ENCODE measurements around the gene CWH43. TPM values are rescaled to one million over a fixed set of nuclear protein-coding genes. Genes with fewer than 3 reads are reported as not detected.

The CWH43 gene
- total and polyA plus RNA-seq, 10 of the 15 experiments (the other 5 are each of a cell fraction or from before 2014, with no cell fraction given) = not detected

DNA sequence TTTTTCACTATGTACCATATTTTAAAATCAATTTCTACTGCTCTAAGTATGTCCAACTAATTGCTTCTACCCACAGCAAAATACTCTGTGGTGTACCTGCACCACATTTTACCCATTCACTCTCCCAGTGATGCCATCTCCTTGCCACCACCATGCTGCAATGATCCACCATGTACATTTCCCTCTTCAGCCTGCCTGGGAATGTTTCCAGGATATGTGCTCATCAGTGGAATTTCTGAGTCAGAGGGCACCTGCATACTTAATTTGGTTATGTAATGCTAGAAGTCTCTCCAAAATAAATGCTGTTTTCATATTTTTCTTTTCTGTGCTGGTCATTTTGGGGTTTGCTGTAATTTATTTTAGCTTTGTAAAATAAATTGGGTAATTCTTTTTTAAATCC is 46.3 kb upstream of the CWH43 start:
- Histone ChIP-seq H3K4me3 (no peak overlapping the region), H3K36me3 (ENCODE audit: control insufficient read depth in 2 of 2, insufficient read depth in 2 of 2, low read length in 1 of 2) (no peaks in the 10 kb centered on the region), H3K27ac (ENCODE audit: control insufficient read depth, insufficient read depth) (no peak overlapping the region), H3K79me2 (ENCODE audit: control insufficient read depth, insufficient read depth, low read length) (no peaks in the 10 kb centered on the region), H2AFZ (ENCODE audit: control insufficient read depth, low read depth, low read length) (no peak overlapping the region), H4K20me1 (ENCODE audit: control insufficient read depth, insufficient read depth) (no peaks in the 10 kb centered on the region), H3K4me1 (ENCODE audit: control insufficient read depth, insufficient read depth, low read length) (no peaks in the 10 kb centered on the region), H3K4me2 (ENCODE audit: control insufficient read depth, insufficient read depth) (no peak overlapping the region), H3K27me3 (replicated peaks in 1 of 2; ENCODE audit: control insufficient read depth in 2 of 2, insufficient read depth in 2 of 2, low read length in 1 of 2) (no peaks in the 10 kb centered on the region), H3K9me3 (replicated peaks; ENCODE audit: control insufficient read depth, insufficient read depth, low read length) (no peaks in the 10 kb centered on the region; the same call in 2 of the 3 replicates), H3K9ac (ENCODE audit: control insufficient read depth, insufficient read depth, low read length) (no peak overlapping the region)
- POLR2A ChIA-PET = no interaction called here
- intact Hi-C loops (cut with micrococcal nuclease; ENCODE audit: unreplicated experiment) (no loop called here), in situ Hi-C loops (cut with MboI) (no loop called here)
- RAD21 ChIA-PET (ENCODE audit: unreplicated experiment) = no interaction called here
- DNase-seq (ENCODE audit: low read depth, low spot score) (no peak), ATAC-seq (no peak), FAIRE-seq (no peak)
- TF ChIP-seq STAT1 (conservative IDR thresholded peaks at IDR 0.05) (no peak), ATF3 (IDR thresholded peaks at IDR 0.05; ENCODE audit: borderline replicate concordance, extremely low read depth, low read depth, low read length) (no peak), EP300 (IDR thresholded peaks at IDR 0.05; ENCODE audit: borderline replicate concordance in 1 of 2, control insufficient read depth in 1 of 2, low read depth in 2 of 2, low read length in 2 of 2) (no peak), E2F4 (IDR thresholded peaks at IDR 0.05; ENCODE audit: low read depth, low read length) (no peak), SUPT20H (IDR thresholded peaks at IDR 0.05; ENCODE audit: borderline replicate concordance, control insufficient read depth, low read depth, low read length) (no peak)
- TF ChIP-seq, protein P1, sequence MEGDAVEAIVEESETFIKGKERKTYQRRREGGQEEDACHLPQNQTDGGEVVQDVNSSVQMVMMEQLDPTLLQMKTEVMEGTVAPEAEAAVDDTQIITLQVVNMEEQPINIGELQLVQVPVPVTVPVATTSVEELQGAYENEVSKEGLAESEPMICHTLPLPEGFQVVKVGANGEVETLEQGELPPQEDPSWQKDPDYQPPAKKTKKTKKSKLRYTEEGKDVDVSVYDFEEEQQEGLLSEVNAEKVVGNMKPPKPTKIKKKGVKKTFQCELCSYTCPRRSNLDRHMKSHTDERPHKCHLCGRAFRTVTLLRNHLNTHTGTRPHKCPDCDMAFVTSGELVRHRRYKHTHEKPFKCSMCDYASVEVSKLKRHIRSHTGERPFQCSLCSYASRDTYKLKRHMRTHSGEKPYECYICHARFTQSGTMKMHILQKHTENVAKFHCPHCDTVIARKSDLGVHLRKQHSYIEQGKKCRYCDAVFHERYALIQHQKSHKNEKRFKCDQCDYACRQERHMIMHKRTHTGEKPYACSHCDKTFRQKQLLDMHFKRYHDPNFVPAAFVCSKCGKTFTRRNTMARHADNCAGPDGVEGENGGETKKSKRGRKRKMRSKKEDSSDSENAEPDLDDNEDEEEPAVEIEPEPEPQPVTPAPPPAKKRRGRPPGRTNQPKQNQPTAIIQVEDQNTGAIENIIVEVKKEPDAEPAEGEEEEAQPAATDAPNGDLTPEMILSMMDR (IDR thresholded peaks at IDR 0.05 in 2 of 3, conservative IDR thresholded peaks at IDR 0.05 in 1 of 3; ENCODE audit: control insufficient read depth in 2 of 3, extremely low read depth in 1 of 3, insufficient read depth in 1 of 3, low read depth in 3 of 3, low read length in 3 of 3) = no peak
- TF ChIP-seq, protein P2, sequence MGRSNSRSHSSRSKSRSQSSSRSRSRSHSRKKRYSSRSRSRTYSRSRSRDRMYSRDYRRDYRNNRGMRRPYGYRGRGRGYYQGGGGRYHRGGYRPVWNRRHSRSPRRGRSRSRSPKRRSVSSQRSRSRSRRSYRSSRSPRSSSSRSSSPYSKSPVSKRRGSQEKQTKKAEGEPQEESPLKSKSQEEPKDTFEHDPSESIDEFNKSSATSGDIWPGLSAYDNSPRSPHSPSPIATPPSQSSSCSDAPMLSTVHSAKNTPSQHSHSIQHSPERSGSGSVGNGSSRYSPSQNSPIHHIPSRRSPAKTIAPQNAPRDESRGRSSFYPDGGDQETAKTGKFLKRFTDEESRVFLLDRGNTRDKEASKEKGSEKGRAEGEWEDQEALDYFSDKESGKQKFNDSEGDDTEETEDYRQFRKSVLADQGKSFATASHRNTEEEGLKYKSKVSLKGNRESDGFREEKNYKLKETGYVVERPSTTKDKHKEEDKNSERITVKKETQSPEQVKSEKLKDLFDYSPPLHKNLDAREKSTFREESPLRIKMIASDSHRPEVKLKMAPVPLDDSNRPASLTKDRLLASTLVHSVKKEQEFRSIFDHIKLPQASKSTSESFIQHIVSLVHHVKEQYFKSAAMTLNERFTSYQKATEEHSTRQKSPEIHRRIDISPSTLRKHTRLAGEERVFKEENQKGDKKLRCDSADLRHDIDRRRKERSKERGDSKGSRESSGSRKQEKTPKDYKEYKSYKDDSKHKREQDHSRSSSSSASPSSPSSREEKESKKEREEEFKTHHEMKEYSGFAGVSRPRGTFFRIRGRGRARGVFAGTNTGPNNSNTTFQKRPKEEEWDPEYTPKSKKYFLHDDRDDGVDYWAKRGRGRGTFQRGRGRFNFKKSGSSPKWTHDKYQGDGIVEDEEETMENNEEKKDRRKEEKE (IDR thresholded peaks at IDR 0.05) = no peak
- CTCF ChIA-PET = no interaction called here
- BruUV-seq (replicated peaks) = no TSS peak
- SMC1A ChIA-PET (ENCODE audit: uncharacterized antibody, unreplicated experiment) = no interaction called here

Measured in GM12878 (cell line).